HG02885 (cell line): ENCODE measurements around the gene PDXP.
"Not testable (repeated sequence)": the region's sequence is repeated elsewhere in the genome, so short reads cannot be mapped to it uniquely, and the experiment has no call there.

Source experiments
- ATAC-seq: cut with Tn5 transposase; IDR thresholded peaks from one replicate; pipeline ENCODE4 v1.9.1; 2021; ENCODE audit warnings: mild to moderate bottlenecking; ENCODE audit not compliant: unreplicated experiment, poor library complexity

The PDXP gene

GRCh38 chr22:37690407-37690806 lies 31.9 kb downstream of the PDXP start:
- no peak for ATAC-seq

- no peak for ATAC-seq
These were observed 32.5 kb downstream of the PDXP start for GRCh38 chr22:37690901-37691504.

GRCh38 chr22:37692627-37693285 lies 34.2 kb downstream of the PDXP start:
- ATAC-seq = no peak

- not testable (repeated sequence) for ATAC-seq
These were observed 35.6 kb downstream of the PDXP start for GRCh38 chr22:37694131-37694530.

GRCh38 chr22:37696260-37696656 lies 37.7 kb downstream of the PDXP start:
- not testable (repeated sequence) for ATAC-seq

- peak; percentile 53 for ATAC-seq
These were observed 38.4 kb downstream of the PDXP start, which contains the start of gene TRIOBP for GRCh38 chr22:37696657-37697537. TSS of gene TRIOBP (plus strand) at chr22:37697048. CDS start at chr22:37701366, 4,318 bp downstream.

GRCh38 chr22:37697538-37697835 lies 39.0 kb downstream of the PDXP start:
- ATAC-seq = no peak

GRCh38 chr22:37701141-37701786 lies 42.7 kb downstream of the PDXP start:
- ATAC-seq = no peak

- ATAC-seq = no peak
These were observed 45.4 kb downstream of the PDXP start for GRCh38 chr22:37703906-37704305.

- no peak for ATAC-seq
These were observed 46.1 kb downstream of the PDXP start for GRCh38 chr22:37704645-37705044.

- no peak for ATAC-seq
These were observed 46.7 kb downstream of the PDXP start for GRCh38 chr22:37705205-37705604.

GRCh38 chr22:37708580-37709444 lies 50.3 kb downstream of the PDXP start:
- no peak for ATAC-seq

- no peak for ATAC-seq
These were observed 50.9 kb downstream of the PDXP start for GRCh38 chr22:37709445-37709765.

GRCh38 chr22:37710675-37711074 lies 52.2 kb downstream of the PDXP start:
- ATAC-seq = no peak

GRCh38 chr22:37711490-37711889 lies 53.0 kb downstream of the PDXP start:
- ATAC-seq = no peak

- ATAC-seq = no peak
These were observed 55.2 kb downstream of the PDXP start for GRCh38 chr22:37713761-37714160.

GRCh38 chr22:37714634-37715033 lies 56.1 kb downstream of the PDXP start:
- no peak for ATAC-seq

- no peak for ATAC-seq
These were observed 57.2 kb downstream of the PDXP start for GRCh38 chr22:37715760-37716159.
